T47D (cell line): ENCODE results near the gene SAC3D1.

ENCODE experiments used
- DNase-seq, 2 experiments: peaks; one replicate each; pipeline versions ENCODE4 v3.0.0 to v3.0.0-alpha.2; 2011 to 2012; ENCODE audit warnings: low read depth in 1 of 2, low spot score in 1 of 2
- JUND ChIP-seq: IDR thresholded peaks from 2 replicates; pipeline ENCODE4 v1.6.1; 2012; ENCODE audit warnings: low read depth
- in situ Hi-C: cut with HindIII; loops from 2 replicates; pipeline ENCODE4 v1.10.0; 2016; ENCODE audit warnings: low sequenced_read_pairs, low pct_unique_long_range_greater_than_20kb

The SAC3D1 gene

DNA sequence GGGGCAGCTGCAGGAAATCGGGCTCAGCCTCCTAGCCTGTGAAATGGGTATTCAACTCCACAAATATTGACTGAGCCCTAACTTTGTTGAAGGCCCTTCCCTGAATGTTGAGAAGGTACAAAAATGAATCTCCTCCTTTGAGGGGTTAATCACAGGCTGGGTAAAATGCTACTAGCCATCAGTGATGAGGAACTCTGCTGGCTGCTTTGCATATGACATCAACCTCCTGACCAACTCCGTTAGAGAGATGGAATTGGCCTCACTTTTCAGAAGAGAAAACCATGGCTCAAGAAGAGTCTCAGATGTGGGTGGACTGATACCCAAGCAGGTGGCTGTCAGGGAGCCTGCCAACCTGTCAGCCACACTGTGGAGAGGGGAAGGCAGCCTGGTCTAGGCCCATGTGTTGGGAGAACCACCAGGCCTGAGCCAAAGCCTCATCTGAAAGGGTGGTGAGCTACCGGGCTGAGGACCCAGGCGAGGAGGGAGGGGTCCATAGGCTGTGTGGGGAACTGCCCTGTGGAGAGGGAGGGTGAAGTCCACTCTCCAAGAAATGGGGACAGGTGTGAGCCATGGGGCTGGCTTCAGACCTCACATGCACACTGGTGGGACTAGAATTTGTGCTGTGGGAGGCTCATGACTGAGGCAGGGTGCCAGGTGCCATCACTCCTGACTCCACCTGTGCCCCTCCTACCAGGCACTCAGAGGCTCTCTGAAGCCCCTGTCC is 31.1 kb downstream of the SAC3D1 start:
- no peak for TF ChIP-seq JUND
- in situ Hi-C loops = no loop called here
- no peak for DNase-seq

DNA sequence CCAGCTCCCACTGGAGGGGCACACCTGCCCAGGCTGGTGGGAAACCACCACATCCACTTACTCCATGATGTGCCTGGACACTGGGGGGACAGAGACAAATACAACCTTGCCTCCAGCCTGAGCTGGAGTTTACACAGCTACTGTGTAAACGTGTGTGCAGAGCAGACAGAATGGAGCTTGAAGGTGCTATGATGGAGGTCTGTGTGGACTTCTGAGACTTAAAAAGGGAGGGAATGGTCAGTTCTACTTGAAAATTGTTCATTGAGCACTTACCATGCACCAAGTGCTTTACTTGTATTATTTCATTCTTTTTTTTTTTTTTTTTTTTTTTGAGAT is 31.6 kb downstream of the SAC3D1 start:
- DNase-seq = no peak
- in situ Hi-C loops = no loop called here
- TF ChIP-seq JUND = no peak

GRCh38 chr11:65077451-65077850 is 36.4 kb downstream of the SAC3D1 start:
- no peak for DNase-seq
- no peak for TF ChIP-seq JUND
- in situ Hi-C loops = no loop called here

- in situ Hi-C loops = no loop called here
- TF ChIP-seq JUND = no peak
- DNase-seq = peak; percentile 52 to 71
Observed at GRCh38 chr11:65078151-65078550, 37.1 kb downstream of the SAC3D1 start.

GRCh38 chr11:65078786-65079342 is 37.9 kb downstream of the SAC3D1 start:
- no peak for TF ChIP-seq JUND
- in situ Hi-C loops = no loop called here

GRCh38 chr11:65083134-65083833 is 42.3 kb downstream of the SAC3D1 start:
- TF ChIP-seq JUND = no peak
- in situ Hi-C loops = no loop called here

More at GRCh38 chr11:65078786-65079342, 37.9 kb downstream of the SAC3D1 start:
- no peak for DNase-seq

DNA sequence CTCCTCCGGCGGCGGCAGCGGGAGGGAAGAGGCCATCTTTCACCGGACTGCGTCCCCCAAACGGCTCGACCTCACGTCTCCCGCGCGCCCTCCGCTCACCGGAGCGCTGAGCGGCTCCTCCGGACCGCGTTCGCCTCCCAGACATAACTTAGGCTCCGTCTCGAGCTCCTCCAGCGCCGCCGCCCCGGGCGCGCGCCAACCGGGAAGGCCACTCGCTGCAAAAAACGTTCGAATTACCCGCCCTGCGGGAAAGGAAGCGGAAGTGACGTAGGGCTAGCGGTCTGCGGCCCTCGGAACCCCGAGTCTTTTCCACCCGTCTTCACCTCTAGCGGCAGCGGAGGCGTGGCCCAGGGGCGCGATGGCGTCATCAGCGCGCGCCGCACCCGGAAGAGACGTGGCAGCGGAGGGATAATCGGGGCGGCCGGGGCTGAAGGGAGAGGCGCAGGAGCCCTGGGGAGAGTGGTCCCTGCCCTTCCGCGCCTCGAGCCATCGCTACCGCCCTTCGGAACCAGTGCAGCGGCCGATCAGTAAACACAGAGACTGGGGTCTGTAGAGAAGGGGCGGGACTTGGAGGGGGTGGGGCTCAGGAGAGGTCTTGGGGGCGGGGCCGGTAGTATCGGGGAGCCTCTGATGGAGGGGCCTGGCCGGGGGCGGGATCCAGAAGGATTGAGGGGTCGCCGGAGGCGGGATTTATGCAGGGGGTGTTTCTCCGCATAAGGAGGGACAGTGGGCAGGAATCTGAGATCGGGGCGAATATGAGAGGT is 43.0 kb downstream of the SAC3D1 start, which contains the start of the genes CDCA5 and ZFPL1:
TSS of gene CDCA5 (minus strand) at position 207 of the 764 bp plus-strand sequence. CDS start at position 145, 62 bp downstream.
TSS of gene ZFPL1 (plus strand) at position 389 of the 764 bp plus-strand sequence. CDS start 477 bp downstream, outside the sequence.
- TF ChIP-seq JUND = no peak
- DNase-seq = peak; percentile 99
- in situ Hi-C loops = no loop called here

More at GRCh38 chr11:65083134-65083833, 42.3 kb downstream of the SAC3D1 start:
- DNase-seq = no peak

DNA sequence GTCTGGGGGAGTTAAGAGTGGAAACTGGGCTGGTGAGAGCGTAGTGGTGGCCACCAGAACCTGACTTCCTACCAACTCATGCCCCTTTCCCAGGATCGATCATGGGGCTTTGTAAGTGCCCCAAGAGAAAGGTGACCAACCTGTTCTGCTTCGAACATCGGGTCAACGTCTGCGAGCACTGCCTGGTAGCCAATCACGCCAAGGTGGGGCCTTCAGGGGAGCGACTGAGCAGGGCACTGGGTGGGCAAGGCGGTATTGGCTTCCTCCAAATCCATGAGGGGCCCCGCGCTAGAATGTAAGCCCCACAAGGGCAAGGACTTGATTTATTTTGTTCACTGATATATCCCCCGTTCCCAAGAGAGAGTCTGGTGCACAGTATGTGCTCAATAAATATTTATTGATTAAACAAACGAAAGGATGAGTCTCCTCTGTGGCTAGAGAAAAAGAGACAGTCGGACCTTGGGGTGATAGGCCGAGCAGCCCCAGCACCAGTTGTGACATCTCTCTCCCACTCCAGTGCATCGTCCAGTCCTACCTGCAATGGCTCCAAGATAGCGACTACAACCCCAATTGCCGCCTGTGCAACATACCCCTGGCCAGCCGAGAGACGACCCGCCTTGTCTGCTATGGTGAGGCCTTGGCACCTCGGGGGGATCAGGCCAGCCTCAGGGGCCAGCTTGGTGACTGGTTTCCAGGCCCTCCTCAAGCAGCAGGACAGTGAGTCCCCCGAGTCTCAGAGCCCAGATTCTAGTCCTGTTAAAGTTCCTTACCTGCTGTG is 43.8 kb downstream of the SAC3D1 start:
- no peak for DNase-seq
- TF ChIP-seq JUND = no peak
- in situ Hi-C loops = no loop called here

- in situ Hi-C loops = no loop called here
- DNase-seq = no peak
- TF ChIP-seq JUND = no peak
Observed at GRCh38 chr11:65085446-65085845, 44.4 kb downstream of the SAC3D1 start.

GRCh38 chr11:65086809-65087208 is 45.8 kb downstream of the SAC3D1 start:
- in situ Hi-C loops = no loop called here

DNA sequence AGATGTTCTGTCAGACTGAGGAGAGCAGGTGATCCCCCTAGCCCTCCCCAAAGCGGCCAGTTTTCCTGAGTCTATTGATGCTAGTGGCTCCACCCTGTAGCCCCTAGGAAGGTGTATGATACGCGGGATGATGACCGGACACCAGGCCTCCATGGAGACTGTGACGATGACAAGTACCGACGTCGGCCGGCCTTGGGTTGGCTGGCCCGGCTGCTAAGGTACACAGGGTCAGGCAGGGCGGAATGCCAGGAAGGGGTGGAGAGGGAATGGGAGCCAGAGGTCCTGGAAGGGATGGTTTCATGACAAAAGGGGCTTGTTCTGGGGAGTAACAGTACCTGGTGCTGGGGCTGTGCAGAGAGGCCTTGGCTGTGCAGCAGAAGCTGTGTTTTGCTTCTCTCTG is 46.2 kb downstream of the SAC3D1 start:
- no peak for TF ChIP-seq JUND
- DNase-seq = no peak
- in situ Hi-C loops = no loop called here

More at GRCh38 chr11:65086809-65087208, 45.8 kb downstream of the SAC3D1 start:
- no peak for DNase-seq
- no peak for TF ChIP-seq JUND

DNA sequence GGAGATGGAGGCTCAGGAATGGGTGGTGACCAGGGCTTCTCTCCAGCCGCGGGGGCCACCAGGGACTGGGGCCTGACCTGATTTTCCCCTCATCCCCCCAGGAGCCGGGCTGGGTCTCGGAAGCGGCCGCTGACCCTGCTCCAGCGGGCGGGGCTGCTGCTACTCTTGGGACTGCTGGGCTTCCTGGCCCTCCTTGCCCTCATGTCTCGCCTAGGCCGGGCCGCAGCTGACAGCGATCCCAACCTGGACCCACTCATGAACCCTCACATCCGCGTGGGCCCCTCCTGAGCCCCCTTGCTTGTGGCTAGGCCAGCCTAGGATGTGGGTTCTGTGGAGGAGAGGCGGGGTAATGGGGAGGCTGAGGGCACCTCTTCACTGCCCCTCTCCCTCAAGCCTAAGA is 46.8 kb downstream of the SAC3D1 start:
- TF ChIP-seq JUND = no peak
- DNase-seq = no peak
- in situ Hi-C loops = no loop called here
